GM08714 (cell line): ENCODE measurements around the gene ZNF285.
A peak's percentile ranks its signal among the peaks of the same experiment; 100 is the strongest.
"Not testable (repeated sequence)": the region's sequence is repeated elsewhere in the genome, so short reads cannot be mapped to it uniquely, and the experiment has no call there.

Experiments used
- H3K4me3 ChIP-seq: fragments of 200-500 bp; sonication (Bioruptor generic); 2 replicates; pipeline ENCODE4 v1.5.1; 2014; ENCODE audit warnings: mild to moderate bottlenecking, low read length, inconsistent platforms
- ZNF274 ChIP-seq: IDR thresholded peaks from 2 replicates; pipeline ENCODE4 v1.6.1; 2012; ENCODE audit warnings: mild to moderate bottlenecking, low read depth, low read length

Gene ZNF285

DNA sequence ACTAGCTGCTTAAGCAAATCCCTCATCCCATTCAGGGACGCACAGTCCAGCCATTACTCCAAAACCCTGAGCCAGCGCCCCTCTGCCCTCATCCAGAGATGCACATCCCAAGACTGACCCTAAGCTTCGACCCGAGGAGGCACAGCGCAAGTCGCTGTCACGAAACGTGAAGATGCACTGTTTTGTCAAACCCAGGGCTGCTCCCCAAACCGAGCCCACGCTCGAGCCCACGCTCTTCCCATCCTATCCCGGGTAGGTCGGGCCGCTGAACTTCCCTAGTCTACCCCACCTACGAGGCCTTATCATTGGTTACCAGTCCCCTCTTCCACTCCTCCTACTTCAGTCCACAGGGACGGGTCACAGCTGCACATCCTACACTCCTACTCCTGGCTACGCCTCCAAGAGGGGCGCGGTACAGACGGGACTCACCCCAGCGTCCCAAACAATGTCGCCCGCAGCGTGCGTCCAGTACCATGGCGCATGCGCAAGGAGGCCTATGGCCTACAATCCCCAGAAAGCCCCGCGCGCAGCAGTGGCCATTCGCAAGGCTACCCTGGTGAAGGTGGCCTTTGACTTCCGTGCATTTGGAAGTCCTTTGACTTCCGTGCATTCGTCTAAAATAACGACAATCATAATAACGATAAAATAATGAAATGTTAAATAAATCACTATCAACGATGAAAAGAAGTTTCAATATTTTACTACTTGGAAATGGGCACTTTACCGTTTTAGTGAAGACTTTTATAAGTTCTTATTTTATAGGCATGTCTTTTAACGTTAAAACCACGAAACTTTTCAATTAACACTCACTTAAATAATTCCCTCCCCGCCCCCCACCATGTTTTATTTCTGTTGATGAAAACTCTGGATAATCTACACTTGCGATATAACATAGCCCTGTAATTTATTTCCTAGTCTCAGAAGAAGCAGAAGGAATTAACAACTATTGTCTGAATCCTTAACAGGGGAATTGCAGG, at the start of gene ZNF285:
ZNF285 (minus strand) TSS at position 470 of the 977 bp plus-strand sequence. CDS start 4,395 bp downstream, outside the sequence.
- peak within 1 kb of the TSS; percentile 62; the same call in 1 of the 2 replicates for H3K4me3 ChIP-seq
- no peak for TF ChIP-seq ZNF274

DNA sequence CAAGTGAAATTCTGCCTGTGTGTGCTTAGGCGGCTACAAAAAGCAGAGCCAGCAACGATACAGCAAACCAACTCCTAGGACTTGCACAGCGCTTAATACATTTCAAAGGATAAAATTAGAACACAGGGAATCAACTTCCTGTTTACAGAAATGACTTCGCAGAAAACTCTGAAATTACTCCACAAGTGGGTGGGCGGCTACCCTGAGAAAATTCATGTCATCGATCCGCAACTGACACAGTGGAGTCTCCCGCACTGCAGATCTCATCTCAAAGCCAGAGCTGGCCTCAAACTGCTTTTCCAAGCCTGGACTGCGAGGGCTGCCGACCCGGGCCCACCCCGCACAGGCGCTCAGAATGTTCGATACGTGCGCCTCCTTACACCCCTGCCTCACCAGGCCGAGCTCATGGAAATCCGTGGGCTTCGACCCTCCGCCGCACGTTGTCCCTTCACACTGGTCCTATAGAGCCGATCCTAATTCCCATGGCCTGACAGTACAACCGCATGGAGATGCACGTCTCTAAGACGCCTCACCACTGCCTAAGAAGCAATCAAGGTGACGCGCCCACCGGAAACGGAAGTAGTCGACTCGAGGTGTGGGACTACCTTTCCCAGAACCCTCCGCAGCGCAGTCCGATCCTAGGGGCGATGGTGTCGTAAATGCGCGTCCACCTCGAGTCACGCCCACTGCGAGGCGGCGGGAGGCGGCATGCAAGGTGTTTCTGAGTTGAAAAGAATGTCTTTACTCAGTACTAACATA, 46.7 kb upstream of the ZNF285 start, which contains the start of gene ZNF229:
ZNF229 (minus strand) TSS at position 557 of the 759 bp plus-strand sequence. CDS start 5,625 bp downstream, outside the sequence.
- TF ChIP-seq ZNF274 = no peak
- peak within 1 kb of the TSS; percentile 60; the same call in 1 of the 2 replicates for H3K4me3 ChIP-seq

DNA sequence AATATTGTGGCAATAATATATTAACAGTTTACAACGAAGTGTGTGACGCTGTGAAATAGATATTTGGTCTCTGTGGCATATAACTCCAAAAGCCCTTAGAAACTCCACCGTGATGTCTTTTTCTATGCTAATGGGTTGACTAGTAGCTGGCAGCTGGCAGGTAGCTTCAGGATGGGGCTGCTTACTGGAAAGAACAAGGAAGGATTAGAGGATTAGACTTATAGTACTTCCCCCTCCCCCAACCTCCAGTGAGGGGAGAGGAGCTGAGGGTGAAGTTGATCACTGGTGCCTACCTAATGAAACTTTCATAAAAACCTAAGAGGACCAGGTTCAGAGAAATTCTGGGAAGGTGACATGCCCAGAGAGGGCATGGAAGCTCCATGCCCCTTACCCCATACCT, 37.0 kb upstream of the ZNF285 start:
- H3K4me3 ChIP-seq = no peak overlapping the region
- TF ChIP-seq ZNF274 = no peak

DNA sequence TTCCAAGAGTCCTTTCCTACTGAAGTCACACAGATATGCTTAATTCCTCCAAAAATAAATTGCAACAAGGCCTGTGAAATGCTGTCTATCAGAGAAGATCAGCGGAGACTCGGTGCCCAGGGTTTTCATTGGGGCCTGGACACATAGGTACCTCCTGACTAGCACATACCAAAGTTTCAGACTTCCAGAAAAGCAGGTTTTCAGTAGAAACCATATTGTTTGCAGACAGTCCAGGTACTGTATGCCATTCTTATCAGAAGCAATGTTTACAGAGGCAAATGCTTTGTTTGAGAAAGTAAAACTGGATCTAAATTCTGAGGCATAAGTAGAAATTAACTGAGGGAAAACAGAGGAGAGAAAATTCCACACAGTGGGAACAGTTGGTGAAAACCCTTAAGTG, 34.0 kb upstream of the ZNF285 start:
- H3K4me3 ChIP-seq = no peak overlapping the region
- TF ChIP-seq ZNF274 = no peak

DNA sequence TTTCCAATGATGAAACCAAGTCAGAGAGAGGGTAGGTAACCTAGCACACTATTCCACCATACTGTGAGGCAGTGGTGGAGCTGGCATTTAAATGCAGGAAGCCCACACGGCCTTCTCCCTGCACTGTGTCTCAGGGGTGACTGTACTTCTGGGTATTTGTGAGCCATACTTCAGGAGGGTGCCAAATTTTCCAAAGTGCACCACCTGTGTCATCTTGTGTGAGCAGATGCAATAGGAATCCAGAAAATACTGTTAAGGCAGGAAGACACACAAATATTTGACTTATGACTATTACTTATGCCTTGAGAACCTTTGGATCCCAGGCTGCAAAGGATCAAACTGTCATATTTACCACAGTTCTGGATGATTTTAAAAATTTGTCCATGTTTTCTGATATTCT, 29.5 kb upstream of the ZNF285 start:
- no peak overlapping the region for H3K4me3 ChIP-seq

DNA sequence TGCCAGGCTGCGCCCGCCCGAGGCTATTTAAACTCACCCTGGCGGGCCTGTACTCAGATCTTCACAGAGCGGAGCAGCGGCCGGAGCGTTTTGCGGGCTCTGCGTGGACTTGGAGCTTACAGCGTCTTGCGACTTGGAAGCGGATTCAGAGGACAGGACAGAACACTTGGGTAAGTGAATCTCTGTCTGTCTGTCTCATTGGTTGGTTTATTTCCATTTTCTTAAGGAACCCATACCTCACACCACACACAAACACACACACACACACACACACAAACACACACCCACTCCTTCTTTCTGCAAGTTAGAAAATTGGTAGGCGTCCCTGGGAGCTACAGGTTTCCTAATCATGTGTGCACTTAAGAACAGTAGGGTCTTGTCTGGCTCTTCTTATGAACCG, 14.1 kb upstream of the ZNF285 start:
- H3K4me3 ChIP-seq = not testable (repeated sequence)

More for the DNA sequence above, 29.5 kb upstream of the ZNF285 start:
- no peak for TF ChIP-seq ZNF274

DNA sequence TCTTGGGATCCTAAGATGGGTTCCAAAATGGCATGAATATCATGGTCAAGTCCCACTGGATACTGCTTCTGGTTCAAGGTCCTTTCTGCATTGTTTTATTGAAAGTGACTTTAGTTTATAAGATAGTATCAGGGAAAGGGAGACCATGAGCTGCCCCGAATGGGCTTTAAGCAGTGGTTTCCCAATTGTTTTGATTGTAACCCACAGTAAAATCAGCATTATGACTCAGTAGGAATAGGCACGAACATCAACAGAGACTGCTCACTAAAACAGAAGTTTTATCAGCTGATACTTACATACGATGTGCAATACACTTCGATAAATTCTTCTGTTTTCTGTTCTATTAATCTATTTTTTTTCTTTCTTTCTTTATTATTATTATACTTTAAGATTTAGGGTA, 12.1 kb downstream of the ZNF285 start:
- H3K4me3 ChIP-seq = not testable (repeated sequence)

DNA sequence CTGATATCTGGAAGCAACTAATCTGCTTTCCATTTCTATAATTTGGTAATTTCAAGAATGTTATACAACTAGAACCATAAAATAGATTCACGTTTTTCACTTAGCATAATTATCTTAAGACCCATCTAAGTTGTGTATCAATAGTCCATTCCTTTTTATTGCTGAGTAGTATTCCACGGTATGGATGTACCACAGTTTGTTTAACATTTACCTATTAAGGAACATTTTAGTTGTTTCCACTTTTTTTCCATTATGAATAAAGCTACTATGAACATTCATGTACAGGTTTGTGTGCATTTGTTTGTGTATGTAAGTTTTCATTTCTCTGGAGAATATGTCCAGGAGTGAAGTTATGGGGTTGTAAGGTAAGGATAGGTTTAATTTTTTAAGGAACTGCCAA, 26.6 kb downstream of the ZNF285 start:
- TF ChIP-seq ZNF274 = no peak
- H3K4me3 ChIP-seq = no peak overlapping the region

DNA sequence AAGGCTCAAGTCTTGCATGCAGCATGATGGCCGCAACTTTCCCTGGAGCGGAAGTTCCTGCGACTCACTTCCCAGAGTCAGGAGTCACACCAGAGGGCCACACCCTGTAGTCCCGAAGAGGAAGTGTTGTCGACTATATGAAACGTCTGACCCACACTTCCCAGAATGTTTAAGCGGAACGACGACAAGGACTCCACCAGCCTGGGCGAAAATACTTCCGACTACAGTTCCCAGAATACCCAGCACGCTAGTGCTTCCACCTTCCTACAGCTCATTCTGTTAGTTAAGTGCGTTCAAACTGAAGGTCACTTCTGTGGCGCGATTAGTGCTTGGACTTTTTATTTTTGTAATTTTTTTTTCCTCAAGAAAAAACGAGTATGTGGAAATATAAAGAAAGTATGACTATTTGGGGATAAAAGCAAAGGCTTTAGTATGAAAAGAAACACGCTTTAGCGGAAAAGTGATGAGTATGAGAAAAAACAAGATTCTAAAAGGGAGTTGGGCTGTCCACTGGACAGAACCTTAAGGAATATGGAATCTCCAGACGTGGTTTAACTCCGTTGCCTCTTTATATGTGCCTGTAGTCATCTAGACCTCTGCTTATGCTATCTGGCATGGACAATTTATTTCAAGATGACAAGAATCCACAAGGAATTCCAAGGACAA, 29.5 kb downstream of the ZNF285 start:
- TF ChIP-seq ZNF274 = no peak
- no peak overlapping the region for H3K4me3 ChIP-seq

DNA sequence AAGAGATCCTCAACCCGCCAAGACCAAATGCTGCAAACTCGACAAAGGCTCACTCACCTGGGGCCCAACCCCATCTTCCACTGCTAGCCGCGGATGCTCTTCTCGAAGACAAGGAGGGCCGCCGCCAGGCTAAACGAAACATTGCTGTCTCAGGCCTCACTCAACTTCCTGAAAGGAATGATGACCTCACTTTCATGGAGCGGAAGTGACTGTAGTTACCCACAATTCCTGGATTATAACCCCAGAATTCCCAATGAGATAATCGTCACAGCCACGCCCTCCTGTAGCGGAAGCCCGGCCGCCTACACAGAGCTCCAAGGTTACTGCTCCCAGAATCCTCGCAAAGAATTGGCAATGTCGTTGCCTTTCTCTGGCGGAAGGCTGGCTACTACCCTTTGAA, 34.4 kb downstream of the ZNF285 start:
- TF ChIP-seq ZNF274 = no peak
- no peak overlapping the region for H3K4me3 ChIP-seq

DNA sequence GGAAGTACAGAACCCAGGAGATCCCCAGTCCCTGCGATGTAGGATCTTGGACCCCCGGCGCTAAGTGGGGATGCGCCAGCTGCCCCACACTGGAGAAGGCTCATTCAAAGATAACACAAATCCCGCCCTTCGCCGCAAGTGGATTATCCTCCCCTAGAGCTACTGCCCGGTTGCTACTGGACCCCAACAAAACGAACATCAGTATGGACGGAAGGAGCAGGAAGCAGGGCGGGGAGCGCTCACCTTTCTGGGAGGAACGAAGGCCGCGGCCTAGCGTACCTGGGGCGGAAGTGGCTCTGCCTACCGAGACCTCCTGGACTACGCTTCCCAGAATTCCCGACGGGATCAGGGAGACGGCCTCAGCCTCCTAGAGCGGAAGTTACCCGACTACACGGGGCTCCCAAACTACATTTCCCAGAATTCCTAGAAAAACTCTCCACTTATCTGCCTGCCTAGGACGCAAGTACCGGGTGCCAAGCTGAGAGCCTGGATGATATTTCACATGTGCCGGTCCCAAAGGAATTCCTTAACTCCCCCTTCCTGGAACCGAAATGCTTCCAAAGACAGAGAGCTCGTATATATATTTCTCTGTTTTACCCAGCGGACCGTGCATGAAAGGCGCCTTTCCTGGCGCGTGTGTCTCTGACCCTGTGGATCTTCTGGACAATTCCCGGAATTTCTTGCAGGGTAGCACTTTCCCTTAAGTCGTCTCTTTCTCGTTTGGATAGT, 44.9 kb downstream of the ZNF285 start, which contains the start of gene ZNF112:
ZNF112 (minus strand) TSS at position 298 of the 729 bp plus-strand sequence. CDS start 16,141 bp downstream, outside the sequence.
- H3K4me3 ChIP-seq = peak within 1 kb of the TSS; percentile 75
- no peak for TF ChIP-seq ZNF274

DNA sequence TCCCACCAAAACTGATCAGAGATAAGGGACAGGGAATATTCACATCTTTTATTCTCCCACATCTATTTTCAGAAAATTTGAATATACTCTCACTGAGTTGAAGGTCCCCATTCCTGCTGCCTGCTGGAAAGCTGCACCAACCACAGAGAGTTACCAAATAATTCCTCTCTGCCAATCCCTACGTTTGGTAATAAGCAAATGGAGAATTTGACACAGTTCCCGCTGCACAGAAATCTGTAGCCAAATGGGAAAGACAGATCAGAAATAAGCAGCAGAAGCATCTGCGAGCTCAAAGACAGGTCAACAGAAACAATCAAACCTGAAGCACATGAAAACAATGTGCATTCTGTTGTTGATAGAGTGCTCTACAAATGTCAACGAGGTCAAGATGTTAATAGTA, 54.9 kb downstream of the ZNF285 start:
- no peak overlapping the region for H3K4me3 ChIP-seq

DNA sequence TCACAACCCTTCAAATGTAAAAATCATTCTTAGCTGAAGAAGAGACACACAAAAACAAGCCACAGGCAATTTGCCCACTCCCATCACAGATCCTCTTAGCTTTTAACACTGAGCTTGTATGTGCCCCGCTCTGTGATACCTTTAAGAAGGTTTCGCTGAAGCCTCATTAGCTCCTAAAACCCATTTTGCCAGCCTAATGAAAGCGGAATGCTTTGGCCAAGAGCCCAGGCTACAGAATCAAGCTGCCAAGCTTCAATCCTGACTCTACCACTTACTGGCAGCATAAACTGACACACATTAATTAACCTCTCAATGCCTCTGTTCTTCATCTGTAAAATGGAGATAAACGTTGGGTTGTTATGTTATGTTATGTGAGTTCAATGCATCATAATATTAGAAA, 55.4 kb downstream of the ZNF285 start:
- no peak overlapping the region for H3K4me3 ChIP-seq
- TF ChIP-seq ZNF274 = no peak

More for the DNA sequence above, 54.9 kb downstream of the ZNF285 start:
- no peak for TF ChIP-seq ZNF274
